D341Med (cell line): Measurements from ENCODE around the gene AGBL4.
"Not testable (repeated sequence)": the region's sequence is repeated elsewhere in the genome, so short reads cannot be mapped to it uniquely, and the experiment has no call there.

Experiments used
- DNase-seq: peaks from one replicate; pipeline ENCODE4 v3.0.0; 2012; ENCODE audit warnings: low spot score

AGBL4 gene

DNA sequence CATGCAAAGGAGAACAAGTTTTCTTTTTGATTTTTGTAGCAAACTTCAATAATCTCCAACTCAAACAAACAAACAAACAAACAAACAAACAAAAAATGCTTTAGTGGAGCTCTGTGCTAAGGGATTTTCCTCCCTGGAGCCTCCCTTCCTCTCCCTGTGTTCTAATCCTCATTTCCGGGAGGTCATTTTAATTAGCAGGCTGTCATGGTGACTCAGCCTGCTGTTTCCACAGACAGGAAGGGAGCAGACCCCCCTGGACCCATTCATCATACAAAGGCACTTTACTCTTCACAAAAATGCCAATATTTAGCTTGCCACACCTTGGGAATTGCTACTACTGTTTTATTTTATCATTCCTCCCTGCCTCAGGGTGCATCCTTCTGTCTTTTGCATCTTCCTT, 1490.8 kb downstream of the AGBL4 start:
- no peak for DNase-seq

DNA sequence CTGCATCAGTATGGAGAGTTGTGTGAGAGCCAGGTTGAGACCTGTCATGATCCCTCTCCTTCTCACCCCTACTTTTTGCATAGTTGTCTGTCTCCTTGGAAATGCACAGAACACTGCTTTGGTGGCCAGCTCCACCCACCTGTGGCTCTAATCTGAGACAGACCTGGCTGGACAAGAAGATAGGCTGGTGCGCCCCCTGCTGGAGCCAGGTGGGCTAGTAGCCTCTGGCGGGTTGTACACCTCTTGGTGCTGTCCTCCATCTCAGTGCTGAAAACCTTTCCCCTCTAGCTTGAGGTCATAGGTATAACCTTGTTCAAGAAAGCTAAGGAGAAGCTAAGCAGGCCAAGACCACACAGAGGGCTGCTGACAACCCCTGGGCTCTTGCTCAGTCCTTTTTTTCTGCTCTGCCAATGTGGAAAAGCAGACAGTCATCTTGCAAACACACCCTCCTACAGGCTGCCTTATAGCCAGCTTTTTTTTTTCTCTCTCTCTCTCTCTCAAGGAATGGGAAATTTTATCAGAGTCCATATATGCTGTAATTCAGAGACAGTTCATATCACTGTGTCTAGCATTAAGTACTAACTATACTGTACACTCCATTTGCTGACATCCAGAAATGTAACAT, 1492.9 kb downstream of the AGBL4 start:
- peak; percentile 83 for DNase-seq

DNA sequence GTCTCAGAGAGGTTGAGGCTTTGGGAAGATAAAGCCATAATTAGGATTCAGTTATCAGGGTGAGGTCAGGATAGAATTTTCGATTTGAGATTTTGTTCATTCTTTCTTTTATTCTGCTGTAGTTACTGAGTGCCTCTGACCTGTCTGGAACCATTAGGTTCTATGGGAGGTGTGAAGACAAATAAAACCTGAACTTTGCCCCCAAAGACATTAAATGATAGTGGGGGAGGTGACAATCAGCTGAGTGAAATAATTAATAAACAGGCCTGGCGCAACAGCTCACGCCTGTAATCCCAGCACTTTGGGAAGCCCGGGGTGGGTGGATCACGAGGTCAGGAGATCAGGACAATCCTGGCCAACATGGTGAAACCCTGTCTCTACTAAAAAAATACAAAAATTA, 1496.7 kb downstream of the AGBL4 start:
- DNase-seq, result no peak

DNA sequence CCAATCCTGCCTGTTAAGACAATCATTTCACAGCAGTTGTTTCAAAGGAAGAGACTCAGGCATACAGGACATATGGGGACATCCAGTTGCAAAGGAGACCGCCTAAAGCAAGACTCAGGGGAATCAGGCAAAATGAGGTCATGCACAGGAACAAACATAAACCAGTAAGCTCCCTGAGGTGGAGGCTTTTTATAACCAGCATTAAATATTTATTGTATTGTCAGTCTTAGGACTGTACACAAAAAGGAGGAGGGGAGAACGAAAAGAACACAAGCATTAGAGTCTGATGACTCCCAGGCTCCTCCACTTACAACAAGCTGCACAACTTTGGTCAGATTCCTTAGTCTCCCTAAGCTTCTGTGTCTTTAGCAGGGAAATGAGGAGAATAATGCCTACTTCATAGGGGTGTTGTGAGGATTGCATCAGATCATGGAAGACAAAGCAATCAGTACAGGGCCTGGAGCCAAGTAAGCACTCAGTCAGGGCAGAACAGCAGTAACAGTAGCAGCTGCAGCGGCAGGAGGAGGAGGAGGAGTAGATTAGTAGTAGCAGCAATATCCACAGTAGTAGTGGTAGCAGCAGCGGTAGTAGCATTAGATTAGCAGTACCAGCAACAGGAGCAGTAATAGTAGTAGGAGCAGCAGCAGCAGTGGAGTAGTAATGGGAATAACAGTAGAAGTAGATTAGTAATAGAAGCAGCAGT, 1497.6 kb downstream of the AGBL4 start:
- peak; percentile 63 for DNase-seq

DNA sequence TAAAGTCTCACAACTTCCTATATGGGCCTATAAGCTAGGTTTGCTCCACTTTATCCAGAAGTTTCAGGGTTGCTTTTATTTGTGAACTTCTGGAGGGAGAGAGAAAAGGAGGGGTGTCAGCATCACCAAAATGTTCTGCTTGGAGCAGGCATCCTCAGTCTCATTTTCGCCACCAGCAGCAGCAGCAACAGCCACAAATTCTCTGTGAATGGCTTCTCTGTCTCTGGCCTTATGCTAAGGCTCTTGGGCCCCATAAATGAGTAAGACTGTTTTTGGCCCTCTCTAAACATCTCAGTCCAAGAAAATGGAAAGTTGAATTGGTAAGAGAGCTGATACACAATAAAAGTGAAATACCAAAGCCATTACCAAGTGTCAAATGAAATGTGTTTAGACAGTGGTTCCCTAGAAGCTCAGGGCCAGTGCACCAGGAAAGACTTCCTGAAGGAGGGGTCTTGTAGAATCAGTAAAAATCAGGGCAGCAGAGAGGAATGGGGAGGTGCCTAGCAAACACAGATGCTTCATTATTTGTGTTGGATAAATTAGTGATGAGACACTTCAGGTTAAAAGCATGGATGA, 1498.8 kb downstream of the AGBL4 start:
- no peak for DNase-seq

DNA sequence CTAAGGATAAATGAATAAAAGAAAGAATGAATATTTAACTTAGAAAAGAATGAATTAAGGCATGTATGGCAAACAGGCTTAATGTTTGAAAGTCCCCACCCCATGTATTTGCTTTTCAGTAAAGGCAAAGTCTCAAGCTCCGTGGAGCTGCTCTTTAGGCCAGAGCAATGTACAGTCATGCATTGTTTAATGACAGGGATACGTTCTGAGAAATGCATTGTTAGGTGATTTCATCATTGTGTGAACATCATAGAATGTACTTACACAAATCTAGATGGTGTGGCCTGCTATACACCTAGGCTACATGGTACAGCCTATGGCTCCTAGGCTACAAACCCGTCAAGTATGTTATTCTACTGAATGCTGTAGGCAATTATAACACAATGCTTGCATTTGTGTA, 1500.2 kb downstream of the AGBL4 start:
- no peak for DNase-seq

DNA sequence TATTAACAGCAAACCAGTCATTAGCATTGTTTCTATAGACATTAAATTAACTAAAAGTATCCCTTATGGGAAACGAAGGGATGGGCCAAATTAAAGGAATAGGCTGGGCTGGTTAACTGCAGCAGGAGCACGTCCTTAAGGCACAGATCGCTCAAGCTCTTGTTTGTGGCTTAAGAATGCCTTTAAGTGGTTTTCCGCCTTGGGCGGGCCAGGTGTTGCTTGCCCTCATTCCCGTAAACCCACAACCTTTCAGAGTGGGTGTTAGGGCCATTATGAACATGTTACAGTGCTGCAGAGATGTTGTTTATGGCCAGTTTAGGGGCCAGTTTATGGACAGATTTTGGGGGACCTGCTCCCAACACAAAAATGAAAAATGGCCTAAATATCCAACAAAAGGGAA, 1503.9 kb downstream of the AGBL4 start:
- not testable (repeated sequence) for DNase-seq

DNA sequence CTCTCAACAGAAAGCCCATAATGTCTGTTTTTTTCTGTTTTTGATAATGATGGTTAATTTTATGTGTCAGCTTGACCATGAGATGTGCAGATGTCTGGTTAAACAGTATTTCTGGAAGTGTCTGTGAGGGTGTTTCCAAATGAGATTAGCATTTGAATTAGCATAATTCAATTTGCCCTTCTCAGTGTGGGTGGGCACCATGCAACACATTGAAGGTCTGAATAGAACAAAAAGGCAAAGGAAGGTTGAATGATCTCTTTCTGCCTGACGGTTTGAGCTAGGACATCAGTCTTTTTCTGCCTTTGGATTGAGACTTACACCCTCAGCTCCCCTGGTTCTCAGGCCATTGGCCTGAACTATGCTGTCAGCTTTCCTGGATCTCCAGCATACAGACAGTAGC, 1516.9 kb downstream of the AGBL4 start:
- no peak for DNase-seq

DNA sequence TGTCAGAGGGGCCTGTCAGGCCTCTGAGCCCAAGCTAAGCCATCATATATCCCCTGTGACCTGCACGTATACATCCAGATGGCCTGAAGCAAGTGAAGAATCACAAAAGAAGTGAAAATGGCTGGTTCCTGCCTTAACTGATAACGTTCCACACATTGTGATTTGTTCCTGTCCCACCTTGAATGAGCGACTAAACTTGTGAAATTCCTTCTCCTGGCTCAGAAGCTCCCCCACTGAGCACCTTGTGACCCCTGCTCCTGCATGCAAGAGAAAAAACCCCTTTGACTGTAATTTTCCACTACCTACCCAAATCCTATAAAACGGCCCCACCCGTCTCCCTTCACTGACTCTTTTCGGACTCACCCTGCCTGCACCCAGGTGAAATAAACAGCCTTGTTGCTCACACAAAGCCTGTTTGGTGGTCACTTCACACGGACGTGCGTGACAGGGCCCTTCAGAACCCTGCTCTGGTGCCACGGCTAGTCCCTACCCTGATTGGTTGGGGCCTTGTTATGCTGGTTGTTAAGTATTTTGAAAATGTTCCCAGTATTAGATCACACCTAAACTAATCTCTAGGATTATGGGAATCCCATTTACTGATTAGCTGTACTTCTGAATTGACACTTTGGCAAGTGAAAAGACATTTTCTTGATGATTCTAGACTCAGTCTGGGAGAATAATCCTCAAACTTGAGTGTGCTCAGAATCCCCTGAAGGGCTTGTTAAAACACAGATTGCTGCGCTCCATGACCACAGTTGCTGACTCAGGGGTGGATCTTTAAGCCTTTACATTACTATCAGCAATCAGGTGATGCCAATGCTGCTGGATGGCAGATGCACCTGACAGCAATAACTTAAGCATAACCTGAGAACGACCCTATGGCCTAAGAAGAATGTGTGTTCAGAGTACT, 1523.0 kb downstream of the AGBL4 start:
- peak; percentile 47 for DNase-seq

DNA sequence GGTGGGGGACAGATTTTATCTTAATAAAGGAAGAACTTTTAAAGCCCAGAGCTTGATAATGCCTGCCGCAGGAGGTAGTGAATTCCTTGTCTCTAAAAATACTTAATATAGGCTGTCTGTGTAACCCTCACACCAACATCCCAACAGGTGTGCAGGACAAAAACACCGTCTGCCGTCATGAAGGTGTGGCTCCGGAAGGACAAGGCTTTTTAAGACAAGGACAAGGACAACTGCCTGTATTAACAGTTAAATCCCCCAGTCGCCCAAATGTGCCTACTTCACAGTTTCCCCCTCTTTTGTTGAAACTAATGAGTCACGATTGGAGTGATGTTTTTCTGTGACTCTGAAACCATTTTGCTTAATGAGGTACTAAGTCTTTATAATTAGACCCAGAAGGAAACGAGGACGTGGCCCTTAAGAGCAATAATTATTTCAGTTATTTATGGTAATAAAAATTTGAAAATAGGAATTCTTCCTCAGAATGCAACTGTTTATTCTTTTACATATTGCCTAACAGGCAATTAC, 1524.5 kb downstream of the AGBL4 start:
- no peak for DNase-seq

DNA sequence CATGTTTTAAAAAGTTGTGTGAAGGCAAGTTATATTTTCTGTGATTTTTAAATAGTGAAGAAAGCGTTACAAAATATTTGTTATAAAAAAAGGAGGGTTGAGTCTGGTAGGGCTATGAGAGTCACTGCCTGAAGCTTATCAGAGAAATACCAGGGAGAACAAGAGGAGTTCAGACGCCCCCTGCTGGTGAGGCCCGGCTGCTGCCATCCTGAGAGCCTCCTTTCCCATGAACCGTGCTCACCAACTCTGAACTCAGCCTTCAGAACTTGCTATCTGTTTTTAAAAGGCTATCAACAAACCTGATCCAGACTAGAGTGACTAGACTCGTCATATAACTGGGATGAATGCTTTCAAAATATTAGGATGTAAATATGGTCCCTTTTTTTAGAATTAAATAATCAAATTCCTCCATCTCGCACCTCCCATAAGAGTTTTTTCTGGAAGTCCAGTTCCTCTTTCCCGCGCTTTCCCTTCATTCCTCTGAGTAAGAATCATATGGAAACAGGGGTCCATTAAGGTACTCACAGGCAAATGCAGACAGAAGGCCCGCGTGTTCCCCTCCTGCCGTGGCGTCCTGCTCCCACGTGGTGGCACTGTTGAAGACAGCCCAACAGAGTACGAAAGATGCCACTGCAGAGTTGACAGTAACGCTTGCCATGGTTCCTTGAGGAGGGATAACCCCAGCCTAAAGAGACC, 1525.5 kb downstream of the AGBL4 start:
- DNase-seq, result peak; percentile 76

DNA sequence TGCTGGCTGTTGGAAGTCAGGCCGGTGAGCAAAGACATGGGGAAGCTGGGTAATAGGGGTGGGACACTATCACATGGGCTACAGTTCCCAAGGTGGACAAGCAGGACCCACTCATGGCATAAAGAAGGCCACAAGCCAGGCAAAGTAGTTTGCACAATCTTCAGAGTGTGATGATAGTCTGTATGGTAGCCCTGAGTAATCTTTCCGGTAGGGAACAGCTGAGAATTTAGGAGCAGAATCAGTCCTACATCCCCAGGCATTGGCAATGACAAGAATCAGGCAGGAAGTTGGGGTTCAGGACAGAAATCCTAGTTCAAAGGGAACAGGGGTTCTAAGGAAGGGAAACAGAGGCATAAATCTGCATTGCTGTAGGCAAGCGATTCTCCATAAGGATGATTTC, 1527.8 kb downstream of the AGBL4 start:
- DNase-seq, result no peak

DNA sequence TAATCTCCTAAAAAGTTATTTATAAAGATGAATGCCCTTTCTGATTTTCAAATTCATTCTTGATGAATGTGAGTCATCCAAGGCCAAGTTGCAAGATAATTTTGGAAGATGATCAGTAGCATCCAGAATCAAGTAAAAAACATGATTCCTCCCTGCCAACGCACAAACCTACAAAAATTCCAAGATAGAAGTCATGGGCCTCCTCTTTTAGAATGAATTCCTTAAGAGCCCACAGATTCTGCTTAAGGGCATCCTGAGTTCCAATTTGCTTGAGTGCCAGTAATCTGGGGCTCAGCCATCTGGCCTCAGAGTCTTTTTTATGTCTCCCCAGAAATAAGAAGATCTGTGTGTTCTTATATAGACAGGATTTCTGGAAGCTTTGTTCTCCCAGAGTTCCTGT, 1528.6 kb downstream of the AGBL4 start:
- no peak for DNase-seq

DNA sequence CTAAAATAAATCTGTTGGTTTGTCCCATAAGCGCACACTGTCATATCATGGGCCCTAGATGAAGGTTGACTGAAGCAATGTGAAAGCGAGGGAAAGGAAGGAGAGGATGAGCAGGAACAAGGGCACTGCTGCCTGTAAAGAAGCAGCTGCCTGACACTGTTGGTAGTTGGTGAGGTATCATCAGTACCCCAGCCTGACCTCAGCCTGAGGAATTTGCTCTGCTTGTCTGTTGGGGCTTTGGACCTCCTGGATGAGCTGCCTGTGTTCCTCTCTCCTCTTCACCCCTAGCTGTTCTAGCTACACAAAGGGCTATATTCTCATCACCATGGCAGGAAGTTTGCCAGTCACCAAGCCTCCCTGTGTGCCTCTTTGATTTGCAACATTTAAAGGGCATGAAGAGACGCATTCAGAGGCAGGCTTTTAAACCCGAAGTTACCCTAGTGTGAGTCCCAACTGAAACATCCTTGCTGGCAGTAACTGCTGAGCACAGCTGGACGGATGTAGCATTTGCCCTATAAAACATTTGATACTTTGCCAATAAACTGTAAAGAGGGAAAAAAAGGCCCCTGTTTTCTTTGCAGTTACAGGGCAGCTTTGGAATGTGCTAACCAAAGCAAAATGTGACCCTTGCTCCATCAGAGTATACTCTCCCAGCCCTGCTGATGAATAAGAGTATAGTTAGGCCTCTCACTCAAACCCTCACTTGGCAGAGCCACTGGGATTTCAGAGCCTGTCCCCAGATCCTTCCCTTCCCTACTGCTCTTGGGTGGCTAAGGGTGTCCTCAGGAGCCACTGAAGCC, 1529.6 kb downstream of the AGBL4 start:
- DNase-seq, result no peak

DNA sequence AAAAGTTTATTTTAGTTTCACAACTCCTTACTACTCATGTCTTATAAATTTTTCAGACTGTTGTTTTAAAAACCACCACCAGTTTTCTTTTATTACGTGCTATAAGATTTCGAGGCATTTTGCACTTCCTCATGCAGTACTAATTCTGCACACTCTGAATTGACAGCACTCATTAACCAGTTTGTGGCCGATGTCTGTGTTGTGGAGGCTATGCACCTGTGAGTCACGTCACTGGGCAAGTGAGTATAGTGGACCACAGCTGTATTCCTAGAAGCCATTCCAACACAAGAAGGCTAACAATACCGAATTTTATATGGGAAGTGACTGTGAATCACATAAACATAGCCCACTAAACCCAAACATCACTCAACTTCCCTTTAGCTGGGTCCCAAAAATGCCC, 1530.7 kb downstream of the AGBL4 start:
- DNase-seq, result no peak

DNA sequence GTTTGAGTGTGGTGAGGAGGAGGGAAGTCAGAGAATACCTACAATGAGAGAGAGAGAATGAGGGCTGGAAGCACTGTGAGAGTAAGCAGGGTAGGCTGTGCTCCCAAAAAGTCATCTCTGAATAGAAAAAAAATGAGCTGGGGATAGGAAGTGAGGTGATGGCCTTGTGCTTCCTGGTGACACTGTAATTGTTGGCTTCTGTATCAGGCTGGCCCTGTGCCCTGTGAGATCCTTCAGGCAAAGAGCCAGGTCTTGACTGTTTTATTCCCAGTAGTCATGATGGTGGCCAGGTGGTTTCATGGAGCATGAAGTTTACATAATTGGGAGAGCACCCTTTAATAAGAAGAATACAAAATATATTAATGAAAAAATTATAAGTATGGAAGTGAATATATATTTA, 1531.4 kb downstream of the AGBL4 start:
- no peak for DNase-seq

DNA sequence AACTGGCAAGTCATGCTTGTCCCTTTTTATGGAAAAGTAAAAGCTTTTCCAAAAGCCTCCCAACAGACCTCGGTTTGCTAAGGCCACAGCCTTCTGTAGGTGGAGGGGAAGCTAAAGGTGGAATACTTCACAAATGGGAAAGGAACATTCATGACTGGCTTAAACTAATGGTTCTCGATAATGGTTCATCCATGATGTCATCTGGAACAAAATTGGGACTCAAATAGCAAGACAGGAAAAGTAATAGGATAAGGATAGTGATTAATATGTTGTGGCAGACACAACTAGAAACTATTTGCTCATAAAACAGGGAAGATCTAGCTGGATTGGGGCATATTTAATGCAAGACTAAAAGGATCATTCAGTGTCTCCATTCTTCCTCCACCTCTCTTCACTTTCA, 1535.0 kb downstream of the AGBL4 start:
- DNase-seq, result no peak
